BE2C (cell line): ENCODE results near the gene TUBA3E.
A peak's percentile ranks its signal among the peaks of the same experiment; 100 is the strongest.
"Not testable (repeated sequence)": the region's sequence is repeated elsewhere in the genome, so short reads cannot be mapped to it uniquely, and the experiment has no call there.

ENCODE experiments used
- DNase-seq: peaks from one replicate; pipeline ENCODE4 v3.0.0-alpha.2; 2020
- H3K27me3 ChIP-seq: fragments of 250-450 bp; sonication (Bioruptor Pico); 2 replicates; pipeline ENCODE4 v1.5.1; 2020; ENCODE audit warnings: mild to moderate bottlenecking
- H3K36me3 ChIP-seq: fragments of 250-450 bp; sonication (Bioruptor Pico); 2 replicates; pipeline ENCODE4 v1.5.1; 2020; ENCODE audit warnings: mild to moderate bottlenecking
- H3K4me1 ChIP-seq: fragments of 250-450 bp; sonication (Bioruptor Pico); 2 replicates; pipeline ENCODE4 v1.5.1; 2020
- H3K4me3 ChIP-seq: 2 replicates; pipeline ENCODE4 v1.5.1; 2011; ENCODE audit warnings: low read depth, low read length
- H3K9me3 ChIP-seq: fragments of 250-450 bp; sonication (Bioruptor Pico); 2 replicates; pipeline ENCODE4 v1.5.1; 2020
- TF ChIP-seq, protein P1 (sequence below): IDR thresholded peaks from 2 replicates; pipeline ENCODE4 v1.5.1; 2012; ENCODE audit warnings: mild to moderate bottlenecking, low read depth, low read length

The TUBA3E gene

DNA sequence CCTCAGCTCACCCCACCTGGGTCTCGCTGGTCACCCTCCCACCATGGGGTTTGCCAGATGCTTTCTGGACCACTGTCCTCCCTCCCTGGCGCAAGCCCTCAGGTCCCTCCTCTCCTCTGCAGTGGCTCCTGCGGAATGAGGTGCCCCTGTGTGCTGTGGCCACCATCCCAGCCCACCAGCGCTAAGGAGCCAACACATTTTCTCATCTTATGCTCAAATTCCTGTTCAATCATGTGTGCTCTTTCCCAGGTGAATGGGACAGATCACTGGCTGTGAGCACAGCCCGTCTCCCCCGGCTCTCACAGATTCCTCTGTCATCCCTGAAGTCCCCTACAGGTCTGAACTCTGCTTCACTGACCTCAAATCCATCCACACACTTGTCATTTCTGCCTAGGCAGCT lies 38.1 kb downstream of the TUBA3E start:
- DNase-seq = no peak
- H3K4me1 ChIP-seq = no peaks in the 10 kb centered on the region
- H3K4me3 ChIP-seq = no peak overlapping the region
- H3K27me3 ChIP-seq = no peaks in the 10 kb centered on the region
- H3K36me3 ChIP-seq = no peaks in the 10 kb centered on the region
- TF ChIP-seq, protein P1, sequence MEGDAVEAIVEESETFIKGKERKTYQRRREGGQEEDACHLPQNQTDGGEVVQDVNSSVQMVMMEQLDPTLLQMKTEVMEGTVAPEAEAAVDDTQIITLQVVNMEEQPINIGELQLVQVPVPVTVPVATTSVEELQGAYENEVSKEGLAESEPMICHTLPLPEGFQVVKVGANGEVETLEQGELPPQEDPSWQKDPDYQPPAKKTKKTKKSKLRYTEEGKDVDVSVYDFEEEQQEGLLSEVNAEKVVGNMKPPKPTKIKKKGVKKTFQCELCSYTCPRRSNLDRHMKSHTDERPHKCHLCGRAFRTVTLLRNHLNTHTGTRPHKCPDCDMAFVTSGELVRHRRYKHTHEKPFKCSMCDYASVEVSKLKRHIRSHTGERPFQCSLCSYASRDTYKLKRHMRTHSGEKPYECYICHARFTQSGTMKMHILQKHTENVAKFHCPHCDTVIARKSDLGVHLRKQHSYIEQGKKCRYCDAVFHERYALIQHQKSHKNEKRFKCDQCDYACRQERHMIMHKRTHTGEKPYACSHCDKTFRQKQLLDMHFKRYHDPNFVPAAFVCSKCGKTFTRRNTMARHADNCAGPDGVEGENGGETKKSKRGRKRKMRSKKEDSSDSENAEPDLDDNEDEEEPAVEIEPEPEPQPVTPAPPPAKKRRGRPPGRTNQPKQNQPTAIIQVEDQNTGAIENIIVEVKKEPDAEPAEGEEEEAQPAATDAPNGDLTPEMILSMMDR = no peak
- no peaks in the 10 kb centered on the region for H3K9me3 ChIP-seq

GRCh38 chr2:130159376-130159775 lies 38.9 kb downstream of the TUBA3E start:
- H3K36me3 ChIP-seq, H3K9me3 ChIP-seq, DNase-seq, H3K27me3 ChIP-seq, H3K4me1 ChIP-seq, H3K4me3 ChIP-seq: not testable (repeated sequence)

GRCh38 chr2:130158631-130159030 lies 39.6 kb downstream of the TUBA3E start:
- Histone ChIP-seq H3K9me3 (no peaks in the 10 kb centered on the region), H3K4me3 (no peak overlapping the region), H3K27me3 (no peaks in the 10 kb centered on the region), H3K36me3 (no peaks in the 10 kb centered on the region), H3K4me1 (no peaks in the 10 kb centered on the region)
- TF ChIP-seq, protein P1 = no peak
- DNase-seq = no peak

DNA sequence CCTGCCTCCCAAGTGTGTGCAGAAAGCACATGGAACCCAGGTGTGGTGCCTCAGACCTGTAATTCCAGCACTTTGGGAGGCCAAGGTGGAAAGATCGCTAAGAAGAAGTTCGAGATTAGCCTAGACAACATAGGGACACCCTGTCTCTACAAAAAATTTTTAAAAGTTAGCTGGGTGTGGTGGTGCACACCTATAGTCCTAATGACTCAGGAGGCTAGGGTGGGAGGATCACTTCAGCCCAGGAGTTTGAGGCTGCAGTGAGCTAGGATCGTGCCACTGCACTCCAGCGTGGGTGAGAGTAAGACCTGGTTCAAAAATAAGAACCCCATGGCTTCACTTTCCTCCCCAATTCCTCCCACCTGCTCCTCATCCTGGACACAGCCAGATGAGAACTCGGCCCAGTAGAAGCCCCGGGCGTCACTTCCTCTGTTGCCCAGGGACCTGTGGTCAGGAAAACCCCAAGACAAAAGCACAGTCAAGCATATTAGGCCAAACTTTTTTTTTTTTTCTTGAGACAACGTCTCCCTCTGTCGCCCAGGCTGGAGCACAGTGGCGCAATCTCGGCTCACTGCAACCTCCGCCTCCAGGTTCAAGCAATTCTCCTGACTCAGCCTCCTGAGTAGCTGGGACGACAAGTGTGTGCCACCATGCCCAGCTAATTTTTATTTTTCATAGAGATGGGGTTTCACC lies 40.3 kb downstream of the TUBA3E start:
- H3K4me1 ChIP-seq, DNase-seq, H3K4me3 ChIP-seq, H3K27me3 ChIP-seq, H3K36me3 ChIP-seq, H3K9me3 ChIP-seq: not testable (repeated sequence)

DNA sequence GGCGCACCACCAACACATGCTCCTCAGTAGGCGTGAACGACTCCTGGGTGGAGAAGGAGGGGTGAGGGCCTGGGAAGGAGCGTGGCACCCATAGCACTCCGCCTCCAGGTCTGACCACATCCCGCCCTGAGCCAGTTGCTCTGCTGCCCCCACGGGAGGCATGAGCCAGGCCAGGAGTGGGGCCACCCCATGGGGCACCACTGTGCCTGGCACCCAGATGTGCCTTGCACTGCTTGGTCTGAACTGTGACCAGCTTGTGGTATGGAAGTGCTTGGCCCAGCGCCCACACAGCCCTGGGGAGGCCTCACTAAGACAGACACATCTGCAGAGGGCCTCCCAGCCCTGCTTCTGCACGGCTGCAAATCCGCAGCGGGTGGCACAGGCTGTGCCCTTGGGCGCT lies 40.9 kb downstream of the TUBA3E start:
- not testable (repeated sequence) for H3K4me3 ChIP-seq, H3K27me3 ChIP-seq, H3K9me3 ChIP-seq, H3K36me3 ChIP-seq, H3K4me1 ChIP-seq
- DNase-seq = peak; percentile 41

DNA sequence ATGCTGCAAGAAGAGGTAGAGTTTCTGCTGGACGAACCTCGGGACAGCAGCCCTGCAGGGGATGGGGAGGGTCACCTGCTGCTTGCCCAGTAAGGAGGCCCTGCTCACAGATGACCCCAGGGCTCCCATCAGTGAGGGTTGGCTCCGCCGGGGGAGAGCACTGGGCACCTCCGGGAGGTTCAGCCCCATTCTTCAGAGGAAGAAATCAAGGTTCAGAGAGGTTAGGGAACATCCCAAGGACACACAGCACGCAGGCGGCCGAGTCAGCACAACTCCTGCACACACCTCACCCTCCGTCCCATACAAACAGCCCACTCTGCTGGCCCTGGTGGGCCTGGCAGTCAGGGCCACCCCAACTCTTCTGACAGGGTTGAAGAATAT lies 41.6 kb downstream of the TUBA3E start:
- no peaks in the 10 kb centered on the region for H3K36me3 ChIP-seq
- H3K9me3 ChIP-seq = no peaks in the 10 kb centered on the region
- TF ChIP-seq, protein P1 = no peak
- H3K4me1 ChIP-seq = no peaks in the 10 kb centered on the region
- H3K27me3 ChIP-seq = no peaks in the 10 kb centered on the region
- H3K4me3 ChIP-seq = no peak overlapping the region
- no peak for DNase-seq

- not testable (repeated sequence) for H3K36me3 ChIP-seq, H3K9me3 ChIP-seq, H3K4me1 ChIP-seq, H3K4me3 ChIP-seq, H3K27me3 ChIP-seq
- DNase-seq = peak; percentile 71
- TF ChIP-seq, protein P1 = peak; percentile 52
These were observed 42.1 kb downstream of the TUBA3E start for GRCh38 chr2:130155956-130156623.
